Heart right ventricle (tissue), 16 donors: ENCODE data around the gene MPRIP. TPM values are rescaled to one million over a fixed set of nuclear protein-coding genes. Genes with fewer than 3 reads are reported as not detected.

ENCODE experiments used
- ATAC-seq, 8 donors: fragments of 200-7000 bp; cut with Tn5 transposase; one replicate each; pipeline ENCODE4 v1.9.1; 2020; ENCODE audit warnings: mild to moderate bottlenecking in 8 of 8, moderate library complexity in 8 of 8, moderate number of reproducible peaks in 1 of 8
- DNase-seq, 2 donors: peaks; one replicate each; pipeline ENCODE4 v3.0.0-alpha.2; 2020
- H3K27ac ChIP-seq, 10 donors: fragments of 200-600 bp; sonication (generic) in 2 of 10; one replicate each; pipeline versions ENCODE4 v1.5.0 to v1.8.0; 2020 to 2022; ENCODE audit warnings: mild to moderate bottlenecking in 3 of 10
- H3K27me3 ChIP-seq, 7 donors: fragments of 200-600 bp; one replicate each; pipeline ENCODE4 v1.8.0; 2021 to 2022; ENCODE audit warnings: mild to moderate bottlenecking in 2 of 7
- H3K36me3 ChIP-seq, 9 donors: fragments of 200-600 bp; sonication (generic) in 1 of 9; one replicate each; pipeline versions ENCODE4 v1.5.0 to v1.8.0; 2020 to 2022; ENCODE audit warnings: mild to moderate bottlenecking in 2 of 9
- H3K4me1 ChIP-seq, 9 donors: fragments of 200-600 bp; sonication (generic) in 1 of 9; one replicate each; pipeline versions ENCODE4 v1.5.0 to v1.8.0; 2020 to 2022; ENCODE audit warnings: mild to moderate bottlenecking in 4 of 9
- H3K4me3 ChIP-seq, 10 donors: fragments of 200-600 bp; sonication (generic) in 2 of 10; one replicate each; pipeline versions ENCODE4 v1.5.0 to v1.8.0; 2020 to 2022; ENCODE audit warnings: mild to moderate bottlenecking in 7 of 10, moderate library complexity in 2 of 10
- H3K9me3 ChIP-seq, 11 donors: fragments of 200-600 bp in 10 of 11; sonication (generic) in 2 of 11; one replicate each; pipeline versions ENCODE4 v1.5.0 to v1.8.0; 2013 to 2022; ENCODE audit warnings: mild to moderate bottlenecking in 2 of 11, control low read depth in 1 of 11, moderate library complexity in 1 of 11
- CTCF ChIP-seq, 9 donors: fragments of 200-600 bp; sonication (generic) in 2 of 9; IDR thresholded peaks; one replicate each; pipeline versions ENCODE4 v1.5.0 to v1.8.0; 2021 to 2022; ENCODE audit warnings: antibody characterized with exemption in 9 of 9, mild to moderate bottlenecking in 5 of 9, moderate library complexity in 1 of 9
- WGBS, 2 donors: extraction: QIAGEN DNeasy Blood & Tissue Kit; methylation state at CpG; one replicate each; pipeline ENCODE4 v1.1.7; 2013; ENCODE audit warnings: inconsistent platforms in 1 of 2; 5-methylcytosine and 5-hydroxymethylcytosine counted together
- intact Hi-C, 10 donors: fragments of 100-400 bp; cut with DNase I; formaldehyde crosslinking; loops; one replicate each; pipeline versions ENCODE4 v1.11.1 to v1.14.2; 2022
- polyA plus RNA-seq, 2 donors: library from polyadenylated mRNA; stranded (reverse); fragments of 200-250 nt; gene quantifications; one replicate each; pipeline ENCODE4 v1.2.3, GENCODE V29; 2013
- total RNA-seq, 10 donors: library from RNA; stranded (reverse); fragmentation: NEBNext Ultra II Directional in 3 of 10; extraction: Animal tissue kit (Norgen Biotek cat#: 25700) in 3 of 10; gene quantifications; one replicate each; pipeline versions ENCODE4 v1.2.1 to v1.2.4, GENCODE V29; 2021 to 2023
- donor health status: Arrhythmogenic right ventricular cardiomyopathy.
- donor health status: ischemic (EF 13 %, LVEDD 7.1; RV severe dilation, severe dysfunction).
- donor health status: healthy with polysubstance abuse.
- donor health status: DM: no; HTN: yes; CAD: no.
- donor health status: DM: no; HTN: no; CAD: no.
- donor health status: ischemic (EF 25% LVEDD 6.9; RV normal size, moderate dysfunction).
- donor health status: ischemic (EF 25% LVEDD 5.7; RV mildly dilated, moderate dysfunction).
- donor health status: healthy.
- donor health status: DM: yes; HTN: yes; CAD: no.
- donor health status: Ischemic cardiomyopathy.
- donor health status: ischemic (EF 35%, LVEDD 5.7; RV mildly dilated, moderate dysfunction).
- donor health status: nonischemic (EF 11% LVEDD 7.7; RV severe dilation, severe dysfunction).
- donor health status: DM: yes; HTN: yes; CAD: no.
- donor health status: PGD.
- donor health status: ischemic (EF 29% LVEDD 5.4; RV normal size, mild dysfunction).
- donor health status: nonischemic (EF 23%, LVEDD 6.1; RV moderate dilation, normal function).

MPRIP gene
- total and polyA plus RNA-seq, 12 donors = 225 to 409 (median 321) TPM

GRCh38 chr17:17232303-17232621 lies 190.0 kb downstream of the MPRIP start:
- no peak for TF ChIP-seq CTCF (IDR thresholded peaks at IDR 0.05)
- Histone ChIP-seq H3K9me3 (no peaks in the 10 kb centered on the region), H3K36me3 (peaks cover 0 to 60% (median 33%) of the 10 kb centered on the region in 9 donors), H3K27ac (peak overlapping the region in 7 of 10 donors; percentile 1 to 53 (median 34)), H3K4me3 (no peak overlapping the region), H3K27me3 (no peaks in the 10 kb centered on the region), H3K4me1 (peaks cover 2 to 73% (median 51%) of the 10 kb centered on the region in 9 donors)
- intact Hi-C loops = loop anchor here in 6 of 10 donors (10.0 kb wide), 3 partner anchors 77 to 227 kb away; no protein-coding TSS in a partner anchor
- WGBS, 2 donors = 37 to 53% methylated on average over 11 of the region's 11 CpGs
- no peak for DNase-seq
- ATAC-seq = no peak

- Histone ChIP-seq H3K4me1 (peaks cover 2 to 56% (median 37%) of the 10 kb centered on the region in 9 donors), H3K27ac (peak overlapping the region in 9 of 10 donors; percentile 97 to 99 (median 98)), H3K36me3 (peaks cover 0 to 28% (median 14%) of the 10 kb centered on the region in 9 donors), H3K27me3 (no peaks in the 10 kb centered on the region), H3K4me3 (peak overlapping the region; percentile 85 to 100 (median 94)), H3K9me3 (no peaks in the 10 kb centered on the region)
- TF ChIP-seq CTCF (IDR thresholded peaks at IDR 0.05) = no peak
- WGBS, 2 donors = 45 to 46% methylated on average over 19 of the region's 19 CpGs
- intact Hi-C loops = loop anchor here in 8 of 10 donors (2.0 to 10.0 kb wide), 8 partner anchors 47 to 233 kb away; partner anchors contain the start of gene COPS3 (in 1 of the 8)
- ATAC-seq (peak in 4 of 8 donors; percentile 8 to 10 (median 9)), DNase-seq (no peak)
Measured at GRCh38 chr17:17235212-17236174, 193.2 kb downstream of the MPRIP start.

- H3K27me3 ChIP-seq = no peaks in the 10 kb centered on the region
- peak; percentile 0 to 25 (median 18) for ATAC-seq
- 0 to 1% methylated on average over 31 of the region's 31 CpGs for WGBS, 2 donors
- H3K27ac ChIP-seq = peak overlapping the region; percentile 88 to 99 (median 98)
- TF ChIP-seq CTCF (IDR thresholded peaks at IDR 0.05) = no peak
- H3K4me1 ChIP-seq = peaks cover 2 to 53% (median 37%) of the 10 kb centered on the region in 9 donors
- H3K36me3 ChIP-seq = peaks cover 0 to 18% (median 4%) of the 10 kb centered on the region in 9 donors
- intact Hi-C loops = loop anchor here in 8 of 10 donors (2.0 to 10.0 kb wide), 8 partner anchors 46 to 234 kb away; partner anchors contain the start of gene COPS3 (in 1 of the 8)
- no peak for DNase-seq
- no peaks in the 10 kb centered on the region for H3K9me3 ChIP-seq
- peak overlapping the region; percentile 85 to 100 (median 94) for H3K4me3 ChIP-seq
Measured at GRCh38 chr17:17236295-17237025, 194.2 kb downstream of the MPRIP start.
